OCI-LY3 (cell line): ENCODE measurements around the gene FAM136A.

Source experiments
- H2AFZ ChIP-seq: fragments of 200-600, 300-600 bp; shearing (Covaris generic); 2 replicates; pipeline ENCODE4 v1.6.0; 2014; ENCODE audit warnings: antibody characterized with exemption, low read depth, low read length
- H3K27ac ChIP-seq: fragments of 200-600, 300-600 bp; sonication (generic); 2 replicates; pipeline ENCODE4 v1.5.1; 2014; ENCODE audit warnings: mild to moderate bottlenecking, low read length, moderate library complexity, mixed read lengths
- H3K27me3 ChIP-seq: fragments of 200-600, 300-600 bp; sonication (generic); 2 replicates; pipeline ENCODE4 v1.6.1; 2014; ENCODE audit warnings: low read depth, low read length, mixed read lengths
- H3K36me3 ChIP-seq: fragments of 200-600, 300-600 bp; sonication (generic); replicated peaks from 2 replicates; pipeline ENCODE3; 2014; ENCODE audit warnings: low read depth, low read length, mixed read lengths
- H3K4me1 ChIP-seq: fragments of 300-600, 200-600 bp; sonication (generic); 2 replicates; pipeline ENCODE4 v1.6.1; 2014; ENCODE audit warnings: low read length, mixed read lengths
- H3K4me2 ChIP-seq: fragments of 200-600, 300-600 bp; sonication (generic); 2 replicates; pipeline ENCODE4 v1.6.1; 2014; ENCODE audit warnings: low read length, mixed read lengths
- H3K4me3 ChIP-seq: fragments of 300-600, 200-600 bp; sonication (generic); 2 replicates; pipeline ENCODE4 v1.5.1; 2014; ENCODE audit warnings: antibody characterized with exemption, mild to moderate bottlenecking, low read length, moderate library complexity
- H3K79me2 ChIP-seq: fragments of 300-600, 200-600 bp; shearing (Covaris generic); 2 replicates; pipeline ENCODE4 v1.6.1; 2014; ENCODE audit warnings: mild to moderate bottlenecking, low read length, mixed read lengths
- H3K9ac ChIP-seq: fragments of 300-600, 200-600 bp; shearing (Covaris generic); 2 replicates; pipeline ENCODE4 v1.6.0; 2014; ENCODE audit warnings: mild to moderate bottlenecking, low read length, moderate library complexity
- H3K9me3 ChIP-seq: fragments of 200-600, 300-600 bp; shearing (Covaris generic); 2 replicates; pipeline ENCODE4 v1.6.1; 2014; ENCODE audit warnings: low read length, mixed read lengths; ENCODE audit not compliant: insufficient read depth
- H4K20me1 ChIP-seq: fragments of 200-600, 300-600 bp; sonication (generic); 2 replicates; pipeline ENCODE4 v1.6.1; 2016; ENCODE audit warnings: low read length, mixed read lengths; ENCODE audit not compliant: insufficient read depth
- EZH2phosphoT487 ChIP-seq: fragments of 200-600 bp; shearing (Covaris generic); IDR thresholded peaks from 2 replicates; pipeline ENCODE4 v1.6.1; 2018; ENCODE audit warnings: antibody characterized with exemption, mixed run types, low read depth
- TF ChIP-seq, protein P1 (sequence below): fragments of 200-600, 300-600 bp; sonication (generic); IDR thresholded peaks from 2 replicates; pipeline ENCODE4 v1.5.1; 2014; ENCODE audit warnings: antibody characterized with exemption, low read length, low read depth

FAM136A gene

DNA sequence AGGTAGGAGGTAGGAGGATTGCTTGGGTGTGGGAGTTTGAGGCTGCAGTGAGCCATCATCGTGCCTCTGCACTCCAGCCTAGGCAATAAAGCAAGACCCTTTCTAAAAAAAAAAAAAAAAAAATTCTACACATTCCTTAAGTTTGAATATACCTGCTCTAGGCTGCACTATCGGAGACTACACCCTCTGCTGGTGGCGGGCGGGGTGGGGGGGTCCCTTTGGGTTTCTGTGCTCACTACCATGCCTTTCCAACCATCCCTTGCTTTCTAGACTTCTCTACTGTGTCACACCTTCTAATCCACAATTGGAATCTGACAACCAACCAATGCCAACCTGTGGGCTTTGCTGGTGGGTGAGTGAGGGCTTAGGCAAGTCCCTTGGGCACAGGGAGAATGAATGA lies 34.7 kb upstream of the FAM136A start:
- no peak overlapping the region for H3K4me2 ChIP-seq
- H3K4me3 ChIP-seq = no peak overlapping the region
- no peak overlapping the region for H3K9ac ChIP-seq
- no peak overlapping the region for H2AFZ ChIP-seq
- no peaks in the 10 kb centered on the region for H4K20me1 ChIP-seq
- no peaks in the 10 kb centered on the region for H3K79me2 ChIP-seq
- TF ChIP-seq, protein P1, sequence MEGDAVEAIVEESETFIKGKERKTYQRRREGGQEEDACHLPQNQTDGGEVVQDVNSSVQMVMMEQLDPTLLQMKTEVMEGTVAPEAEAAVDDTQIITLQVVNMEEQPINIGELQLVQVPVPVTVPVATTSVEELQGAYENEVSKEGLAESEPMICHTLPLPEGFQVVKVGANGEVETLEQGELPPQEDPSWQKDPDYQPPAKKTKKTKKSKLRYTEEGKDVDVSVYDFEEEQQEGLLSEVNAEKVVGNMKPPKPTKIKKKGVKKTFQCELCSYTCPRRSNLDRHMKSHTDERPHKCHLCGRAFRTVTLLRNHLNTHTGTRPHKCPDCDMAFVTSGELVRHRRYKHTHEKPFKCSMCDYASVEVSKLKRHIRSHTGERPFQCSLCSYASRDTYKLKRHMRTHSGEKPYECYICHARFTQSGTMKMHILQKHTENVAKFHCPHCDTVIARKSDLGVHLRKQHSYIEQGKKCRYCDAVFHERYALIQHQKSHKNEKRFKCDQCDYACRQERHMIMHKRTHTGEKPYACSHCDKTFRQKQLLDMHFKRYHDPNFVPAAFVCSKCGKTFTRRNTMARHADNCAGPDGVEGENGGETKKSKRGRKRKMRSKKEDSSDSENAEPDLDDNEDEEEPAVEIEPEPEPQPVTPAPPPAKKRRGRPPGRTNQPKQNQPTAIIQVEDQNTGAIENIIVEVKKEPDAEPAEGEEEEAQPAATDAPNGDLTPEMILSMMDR = no peak
- TF ChIP-seq EZH2phosphoT487 = no peak
- H3K9me3 ChIP-seq = no peaks in the 10 kb centered on the region
- peaks cover 3% of the 10 kb centered on the region; the same call in 1 of the 2 replicates for H3K4me1 ChIP-seq
- H3K27me3 ChIP-seq = peaks cover 8% of the 10 kb centered on the region; the same call in 1 of the 2 replicates
- H3K36me3 ChIP-seq = no peaks in the 10 kb centered on the region
- H3K27ac ChIP-seq = no peak overlapping the region

DNA sequence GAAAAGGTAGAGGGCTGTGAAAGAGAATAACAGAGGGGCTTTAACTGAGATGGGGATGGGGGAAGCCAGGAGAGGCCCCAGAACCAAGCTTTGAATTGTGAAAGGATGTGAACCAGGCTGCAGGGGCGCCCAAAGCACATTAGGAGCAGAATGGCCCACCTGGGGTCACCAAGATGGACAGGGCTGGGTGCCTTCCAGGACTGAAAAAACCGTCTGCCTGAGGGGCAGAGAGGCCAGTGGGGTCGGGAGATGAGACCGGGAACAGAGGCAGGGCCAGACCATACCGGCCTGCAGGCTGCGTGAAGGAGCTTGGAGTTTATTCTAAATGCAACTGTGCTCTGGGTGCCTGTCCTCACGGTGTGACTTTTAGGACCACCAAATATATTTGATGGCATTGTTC lies 29.1 kb upstream of the FAM136A start:
- TF ChIP-seq, protein P1 = no peak
- Histone ChIP-seq H3K9me3 (no peaks in the 10 kb centered on the region), H3K4me1 (no peaks in the 10 kb centered on the region), H2AFZ (no peak overlapping the region), H3K27me3 (peaks cover 10% of the 10 kb centered on the region; the same call in 1 of the 2 replicates), H4K20me1 (no peaks in the 10 kb centered on the region), H3K27ac (no peak overlapping the region), H3K4me3 (no peak overlapping the region), H3K9ac (no peak overlapping the region), H3K4me2 (no peak overlapping the region), H3K36me3 (no peaks in the 10 kb centered on the region), H3K79me2 (no peaks in the 10 kb centered on the region)

DNA sequence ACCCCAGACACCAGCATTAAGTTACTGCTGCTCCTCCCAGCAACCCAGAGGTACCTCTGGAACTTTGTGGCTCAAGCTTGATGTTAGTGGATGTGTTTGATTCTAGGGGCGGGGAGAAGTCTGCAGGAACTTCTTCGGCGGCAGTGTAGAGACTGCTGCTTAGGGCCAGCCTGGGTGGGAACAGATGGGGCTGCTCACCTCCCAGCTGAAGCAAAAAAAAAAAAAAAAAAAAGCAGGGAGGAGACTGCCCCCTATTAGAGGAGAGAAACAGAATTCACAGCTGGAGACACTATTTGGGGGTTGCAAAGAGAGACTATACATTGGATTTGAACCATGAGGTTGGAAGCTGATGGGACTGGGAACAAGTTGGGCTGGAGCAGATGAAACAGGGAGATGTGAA lies 28.6 kb upstream of the FAM136A start:
- H3K36me3 ChIP-seq = no peaks in the 10 kb centered on the region
- H3K4me2 ChIP-seq = no peak overlapping the region
- no peak overlapping the region for H3K4me3 ChIP-seq
- no peaks in the 10 kb centered on the region for H3K9me3 ChIP-seq
- no peaks in the 10 kb centered on the region for H4K20me1 ChIP-seq
- TF ChIP-seq, protein P1 = no peak
- no peak for TF ChIP-seq EZH2phosphoT487
- H2AFZ ChIP-seq = no peak overlapping the region
- peaks cover 10% of the 10 kb centered on the region; the same call in 1 of the 2 replicates for H3K27me3 ChIP-seq
- no peaks in the 10 kb centered on the region for H3K79me2 ChIP-seq
- H3K9ac ChIP-seq = no peak overlapping the region
- no peaks in the 10 kb centered on the region for H3K4me1 ChIP-seq
- H3K27ac ChIP-seq = no peak overlapping the region

DNA sequence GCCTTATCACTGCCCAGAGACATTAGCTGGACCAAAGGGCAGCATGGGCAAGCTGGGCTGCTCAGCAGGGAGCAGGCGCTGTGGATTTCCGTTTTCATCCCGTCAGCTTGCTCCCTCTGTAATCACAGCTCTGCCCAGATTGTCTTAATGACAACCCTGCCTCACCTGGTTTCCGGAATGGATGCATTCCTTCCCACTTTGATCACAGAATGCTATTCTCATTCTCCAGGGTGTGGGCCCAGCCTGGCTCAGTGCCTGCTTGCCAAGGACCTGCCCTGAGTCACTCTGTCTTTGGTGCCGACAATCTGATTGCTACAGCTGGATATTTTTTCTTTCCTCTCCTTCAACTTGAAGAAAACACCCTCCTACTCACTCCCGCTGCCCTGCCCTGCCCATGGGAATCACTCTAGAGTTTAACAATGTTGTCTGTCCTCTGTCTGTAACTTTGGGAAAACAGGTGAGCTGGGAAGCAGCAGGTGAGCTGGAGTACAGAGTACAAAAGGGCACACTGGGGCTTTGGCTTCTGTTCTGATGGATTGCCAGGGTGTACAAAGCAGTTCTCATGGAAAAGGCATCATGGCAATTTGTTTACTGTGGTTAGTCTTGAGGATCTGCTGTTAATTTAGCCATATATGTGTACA lies 27.2 kb upstream of the FAM136A start:
- H3K79me2 ChIP-seq = no peaks in the 10 kb centered on the region
- TF ChIP-seq, protein P1 = no peak
- no peak for TF ChIP-seq EZH2phosphoT487
- no peak overlapping the region for H2AFZ ChIP-seq
- peaks cover 10% of the 10 kb centered on the region; the same call in 1 of the 2 replicates for H3K27me3 ChIP-seq
- no peaks in the 10 kb centered on the region for H4K20me1 ChIP-seq
- no peaks in the 10 kb centered on the region for H3K4me1 ChIP-seq
- H3K36me3 ChIP-seq = no peaks in the 10 kb centered on the region
- no peak overlapping the region for H3K4me2 ChIP-seq
- H3K9ac ChIP-seq = no peak overlapping the region
- H3K4me3 ChIP-seq = no peak overlapping the region
- no peak overlapping the region for H3K27ac ChIP-seq
- no peaks in the 10 kb centered on the region for H3K9me3 ChIP-seq
